HG03571 (cell line): ENCODE results near the gene TMEM150A.
"Not testable (repeated sequence)": the region's sequence is repeated elsewhere in the genome, so short reads cannot be mapped to it uniquely, and the experiment has no call there.

Source experiments
- ATAC-seq: cut with Tn5 transposase; IDR thresholded peaks from one replicate; pipeline ENCODE4 v1.9.1; 2021; ENCODE audit not compliant: unreplicated experiment

The TMEM150A gene

GRCh38 chr2:85595301-85596025, 7.0 kb downstream of the TMEM150A start, which contains the start of gene RNF181:
TSS of gene RNF181 (plus strand) at chr2:85595745. CDS start at chr2:85595764, 19 bp downstream.
- ATAC-seq: peak; percentile 97

GRCh38 chr2:85594715-85595300, 7.7 kb downstream of the TMEM150A start:
- ATAC-seq: peak; percentile 3

- ATAC-seq: no peak
Observed at GRCh38 chr2:85593023-85593422, 9.5 kb downstream of the TMEM150A start.

GRCh38 chr2:85592299-85592698, 10.2 kb downstream of the TMEM150A start:
- not testable (repeated sequence) for ATAC-seq

- no peak for ATAC-seq
Observed at GRCh38 chr2:85591563-85591962, 10.9 kb downstream of the TMEM150A start.

- no peak for ATAC-seq
Observed at GRCh38 chr2:85590950-85591349, 11.5 kb downstream of the TMEM150A start.

GRCh38 chr2:85589982-85590791, 12.3 kb downstream of the TMEM150A start:
- no peak for ATAC-seq

- no peak for ATAC-seq
Observed at GRCh38 chr2:85589181-85589580, 13.3 kb downstream of the TMEM150A start.

GRCh38 chr2:85588645-85589044, 13.9 kb downstream of the TMEM150A start:
- ATAC-seq: no peak

GRCh38 chr2:85588236-85588635, 14.3 kb downstream of the TMEM150A start:
- ATAC-seq: no peak

GRCh38 chr2:85585781-85586105, 16.8 kb downstream of the TMEM150A start:
- no peak for ATAC-seq

GRCh38 chr2:85584857-85585780, 17.4 kb downstream of the TMEM150A start:
- no peak for ATAC-seq

GRCh38 chr2:85584354-85584856, 18.1 kb downstream of the TMEM150A start, which contains the start of gene VAMP5:
TSS of gene VAMP5 (plus strand) at chr2:85584431. CDS start at chr2:85584491, 60 bp downstream.
- ATAC-seq: no peak

- ATAC-seq: no peak
Observed at GRCh38 chr2:85583667-85584353, 18.7 kb downstream of the TMEM150A start.

GRCh38 chr2:85582492-85582891, 20.0 kb downstream of the TMEM150A start:
- ATAC-seq: no peak

GRCh38 chr2:85580206-85580605, 22.3 kb downstream of the TMEM150A start:
- no peak for ATAC-seq

GRCh38 chr2:85579266-85579935, 23.1 kb downstream of the TMEM150A start:
- ATAC-seq: no peak

GRCh38 chr2:85578243-85579180, 24.0 kb downstream of the TMEM150A start:
- ATAC-seq: peak; percentile 32
